ENCODE measurements around the gene IFT27. TPM values are rescaled to one million over a fixed set of nuclear protein-coding genes. Genes with fewer than 3 reads are reported as not detected.

IFT27 gene
- total and polyA plus RNA-seq, 9 donors = 14.2 to 38.8 (median 28.4) TPM

DNA sequence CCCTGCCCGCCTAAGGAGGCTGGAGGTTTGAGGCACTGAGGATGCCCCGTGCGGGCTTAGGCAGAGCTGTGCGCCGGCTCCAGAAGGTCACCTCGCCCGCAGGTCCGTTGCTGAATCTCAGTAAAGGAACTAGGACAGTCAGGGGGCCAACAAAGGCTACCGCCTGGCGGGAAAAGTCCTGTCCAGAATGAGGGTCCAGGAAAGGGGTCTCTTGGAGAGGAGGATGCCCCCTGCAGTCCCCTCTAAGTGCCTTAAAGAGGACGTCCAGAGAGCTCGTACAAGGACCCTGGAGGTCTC lies 40.4 kb upstream of the IFT27 start:
- Histone ChIP-seq H3K4me3 (no peak overlapping the region), H3K4me1 (ENCODE audit: insufficient read depth) (peaks cover 6% of the 10 kb centered on the region), H3K27me3 (no peaks in the 10 kb centered on the region), H3K36me3 (no peaks in the 10 kb centered on the region), H3K9me3 (no peaks in the 10 kb centered on the region), H3K27ac (no peak overlapping the region)
- DNase-seq = no peak
- intact Hi-C loops (cut with DNase I) = no loop called here
- WGBS, 3 donors = 2 to 6% (median 5%) methylated on average over 12 of the region's 12 CpGs
- TF ChIP-seq EP300 (IDR thresholded peaks at IDR 0.05) = no peak

DNA sequence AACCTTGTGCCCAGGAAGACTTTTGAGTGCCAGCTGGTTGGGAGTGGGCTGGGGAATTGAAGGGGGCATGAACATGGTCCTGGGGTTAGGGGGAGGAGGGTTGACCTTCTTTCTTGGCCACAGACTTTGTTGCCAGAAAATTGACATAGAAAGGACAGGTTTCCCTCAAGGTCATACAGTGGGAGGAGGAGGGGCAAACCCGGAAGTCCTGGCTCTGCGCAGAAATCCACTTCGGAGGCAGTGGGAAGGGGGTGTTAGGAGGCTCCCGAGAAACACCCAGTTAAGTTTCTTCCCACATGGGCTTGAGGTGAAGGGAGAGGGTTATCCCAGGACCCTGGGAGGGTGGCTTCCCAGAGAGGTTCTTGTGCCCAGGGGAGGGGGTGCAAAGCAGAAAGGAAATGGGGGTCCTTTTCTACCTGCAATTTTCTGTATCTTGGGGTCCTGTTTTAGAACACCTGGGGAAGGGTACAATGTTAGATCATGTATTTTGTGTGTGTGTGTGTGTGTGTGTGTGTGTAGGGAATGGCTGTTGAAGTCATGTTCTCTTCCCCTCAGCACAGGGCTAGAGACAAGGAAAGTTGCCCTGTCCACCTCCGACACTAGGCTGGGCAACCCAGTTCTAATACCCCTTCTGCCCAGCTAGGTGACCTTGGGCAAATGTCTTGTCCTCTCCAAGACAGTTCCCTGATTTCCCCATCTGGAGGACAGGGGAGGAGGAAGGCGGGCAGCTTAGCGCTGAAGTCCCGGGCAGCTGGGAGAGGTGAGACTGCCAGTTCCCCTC lies 39.8 kb upstream of the IFT27 start:
- intact Hi-C loops (cut with DNase I) = no loop called here
- Histone ChIP-seq H3K27me3 (no peaks in the 10 kb centered on the region), H3K4me3 (no peak overlapping the region), H3K4me1 (ENCODE audit: insufficient read depth) (peaks cover 6% of the 10 kb centered on the region), H3K27ac (no peak overlapping the region), H3K9me3 (no peaks in the 10 kb centered on the region), H3K36me3 (no peaks in the 10 kb centered on the region)
- no peak for TF ChIP-seq CTCF (IDR thresholded peaks at IDR 0.05)
- TF ChIP-seq POLR2A (IDR thresholded peaks at IDR 0.05) = no peak
- no peak for TF ChIP-seq EP300 (IDR thresholded peaks at IDR 0.05)
- DNase-seq = no peak
- 15 to 24% (median 19%) methylated on average over 8 of the region's 8 CpGs for WGBS, 3 donors

GRCh38 chr22:36814801-36815200 lies 38.9 kb upstream of the IFT27 start:
- TF ChIP-seq EP300 (IDR thresholded peaks at IDR 0.05) (no peak), POLR2A (IDR thresholded peaks at IDR 0.05) (no peak), CTCF (IDR thresholded peaks at IDR 0.05) (no peak)
- 58 to 69% (median 61%) methylated on average over 10 of the region's 10 CpGs for WGBS, 3 donors
- DNase-seq = no peak
- no peak overlapping the region for H3K27ac ChIP-seq
- H3K4me1 ChIP-seq (ENCODE audit: insufficient read depth) = peaks cover 6% of the 10 kb centered on the region
- H3K27me3 ChIP-seq = no peaks in the 10 kb centered on the region
- intact Hi-C loops (cut with DNase I) = no loop called here
- H3K9me3 ChIP-seq = no peaks in the 10 kb centered on the region
- H3K36me3 ChIP-seq = no peaks in the 10 kb centered on the region
- no peak overlapping the region for H3K4me3 ChIP-seq

- H3K9me3 ChIP-seq = no peaks in the 10 kb centered on the region
- H3K27ac ChIP-seq = no peak overlapping the region
- H3K4me1 ChIP-seq (ENCODE audit: insufficient read depth) = peaks cover 2% of the 10 kb centered on the region
- no peak for TF ChIP-seq CTCF (IDR thresholded peaks at IDR 0.05)
- TF ChIP-seq EP300 (IDR thresholded peaks at IDR 0.05) = no peak
- no peak for TF ChIP-seq POLR2A (IDR thresholded peaks at IDR 0.05)
- H3K4me3 ChIP-seq = no peak overlapping the region
- WGBS, 3 donors = 74 to 88% (median 79%) methylated on average over 3 of the region's 3 CpGs
- H3K36me3 ChIP-seq = no peaks in the 10 kb centered on the region
- no peak for DNase-seq
- no peaks in the 10 kb centered on the region for H3K27me3 ChIP-seq
- intact Hi-C loops (cut with DNase I) = no loop called here
Measured at GRCh38 chr22:36811094-36811800, 35.3 kb upstream of the IFT27 start.

DNA sequence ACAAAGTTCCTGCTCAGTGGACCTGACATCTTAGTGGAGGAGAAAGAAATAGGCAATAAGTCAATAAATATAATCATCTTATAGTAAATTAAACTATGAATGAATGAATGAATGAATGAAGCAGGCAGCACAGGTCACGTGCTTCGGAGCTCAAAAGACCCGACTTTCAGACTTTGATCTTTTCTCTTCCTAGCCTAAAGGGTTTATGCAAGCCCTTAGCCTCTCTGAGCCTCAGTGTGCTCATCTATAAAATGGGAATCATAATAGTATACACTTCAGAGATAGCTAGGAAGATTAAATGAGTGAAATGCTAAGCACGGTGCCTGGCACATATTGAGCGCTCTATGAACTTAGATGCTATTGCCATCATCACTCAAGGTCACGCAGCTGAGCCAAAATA lies 33.4 kb upstream of the IFT27 start:
- intact Hi-C loops (cut with DNase I) = no loop called here
- Histone ChIP-seq H3K27ac (no peak overlapping the region), H3K36me3 (no peaks in the 10 kb centered on the region), H3K4me1 (ENCODE audit: insufficient read depth) (no peaks in the 10 kb centered on the region), H3K9me3 (no peaks in the 10 kb centered on the region), H3K4me3 (no peak overlapping the region), H3K27me3 (no peaks in the 10 kb centered on the region)
- no peak for TF ChIP-seq POLR2A (IDR thresholded peaks at IDR 0.05)
- no peak for TF ChIP-seq EP300 (IDR thresholded peaks at IDR 0.05)
- no peak for DNase-seq
- 86 to 91% (median 87%) methylated on average over 6 of the region's 6 CpGs for WGBS, 3 donors

Data from ovary (tissue), 9 donors.